Endodermal cell (in vitro differentiated cells): Measurements from ENCODE around the gene HS6ST1. TPM values are rescaled to one million over a fixed set of nuclear protein-coding genes. Genes with fewer than 3 reads are reported as not detected.

Experiments
- DNase-seq: peaks from one replicate; pipeline ENCODE4 v3.0.0-alpha.2; 2017
- H3K27ac ChIP-seq: 2 replicates; pipeline ENCODE4 v1.5.1; 2013; ENCODE audit warnings: mild to moderate bottlenecking, low read depth, low read length, moderate library complexity
- H3K27me3 ChIP-seq: 2 replicates; pipeline ENCODE4 v1.6.1; 2013; ENCODE audit warnings: mild to moderate bottlenecking, low read length, moderate library complexity; ENCODE audit not compliant: insufficient read depth, control insufficient read depth, poor library complexity, severe bottlenecking
- H3K36me3 ChIP-seq: 2 replicates; pipeline ENCODE4 v1.7.0; 2013; ENCODE audit warnings: mild to moderate bottlenecking, low read length, moderate library complexity; ENCODE audit not compliant: control insufficient read depth, insufficient read depth
- H3K4me1 ChIP-seq: one replicate; pipeline ENCODE4 v1.7.0; 2013; ENCODE audit warnings: low read length; ENCODE audit not compliant: control insufficient read depth, insufficient read depth
- H3K4me3 ChIP-seq: 2 replicates; pipeline ENCODE4 v1.5.1; 2013; ENCODE audit warnings: mild to moderate bottlenecking, low read length, moderate library complexity
- H3K9ac ChIP-seq: 2 replicates; pipeline ENCODE4 v1.6.1; 2013; ENCODE audit warnings: mild to moderate bottlenecking, low read length, moderate library complexity; ENCODE audit not compliant: poor library complexity, severe bottlenecking; ENCODE audit errors: extremely low read depth
- H3K9me3 ChIP-seq: 2 replicates; pipeline ENCODE4 v1.6.1; 2013; ENCODE audit warnings: mild to moderate bottlenecking, low read length, moderate library complexity; ENCODE audit not compliant: control insufficient read depth
- H3K27ac Mint-ChIP-seq: 2 replicates; pipeline ENCODE4 v1.8.0; 2020; ENCODE audit warnings: mixed read lengths
- H3K27me3 Mint-ChIP-seq: 2 replicates; pipeline ENCODE4 v1.8.0; 2021; ENCODE audit warnings: mild to moderate bottlenecking, mixed read lengths; ENCODE audit not compliant: insufficient read depth
- H3K36me3 Mint-ChIP-seq: 2 replicates; pipeline ENCODE4 v1.8.0; 2020; ENCODE audit warnings: low read depth, mixed read lengths
- H3K4me1 Mint-ChIP-seq: 2 replicates; pipeline ENCODE4 v1.8.0; 2020; ENCODE audit warnings: mixed read lengths
- H3K4me3 Mint-ChIP-seq: 2 replicates; pipeline ENCODE4 v1.8.0; 2020; ENCODE audit warnings: mild to moderate bottlenecking, moderate library complexity, mixed read lengths
- H3K9me3 Mint-ChIP-seq: 2 replicates; pipeline ENCODE4 v1.8.0; 2020; ENCODE audit warnings: mild to moderate bottlenecking, mixed read lengths
- WGBS, 2 experiments: methylation state at CpG; one replicate each; pipeline versions ENCODE4 v1.1.5 to v1.1.7; 2013; ENCODE audit warnings: missing lambda C conversion rate in 2 of 2, mixed read lengths in 1 of 2; ENCODE audit not compliant: insufficient coverage in 1 of 2, insufficient read length in 1 of 2; 5-methylcytosine and 5-hydroxymethylcytosine counted together
- total RNA-seq, 2 donors: library from RNA; stranded (reverse); fragmentation: NEBNext Ultra II Directional in 1 of 2; extraction: Animal tissue kit (Norgen Biotek cat#: 25700) in 1 of 2; gene quantifications; 2 replicates in 1 of 2; 3 replicates in 1 of 2; pipeline ENCODE4 v1.2.1, GENCODE V29; 2021
- TF ChIP-seq, protein P1 (sequence below): fragments of 200-600 bp; sonication (generic); conservative IDR thresholded peaks from 2 replicates; pipeline ENCODE4 v1.5.0; 2021; ENCODE audit warnings: antibody characterized with exemption, mild to moderate bottlenecking

The HS6ST1 gene
- total RNA-seq, 2 donors from 2014 or later: 93.0 to 106 TPM

DNA sequence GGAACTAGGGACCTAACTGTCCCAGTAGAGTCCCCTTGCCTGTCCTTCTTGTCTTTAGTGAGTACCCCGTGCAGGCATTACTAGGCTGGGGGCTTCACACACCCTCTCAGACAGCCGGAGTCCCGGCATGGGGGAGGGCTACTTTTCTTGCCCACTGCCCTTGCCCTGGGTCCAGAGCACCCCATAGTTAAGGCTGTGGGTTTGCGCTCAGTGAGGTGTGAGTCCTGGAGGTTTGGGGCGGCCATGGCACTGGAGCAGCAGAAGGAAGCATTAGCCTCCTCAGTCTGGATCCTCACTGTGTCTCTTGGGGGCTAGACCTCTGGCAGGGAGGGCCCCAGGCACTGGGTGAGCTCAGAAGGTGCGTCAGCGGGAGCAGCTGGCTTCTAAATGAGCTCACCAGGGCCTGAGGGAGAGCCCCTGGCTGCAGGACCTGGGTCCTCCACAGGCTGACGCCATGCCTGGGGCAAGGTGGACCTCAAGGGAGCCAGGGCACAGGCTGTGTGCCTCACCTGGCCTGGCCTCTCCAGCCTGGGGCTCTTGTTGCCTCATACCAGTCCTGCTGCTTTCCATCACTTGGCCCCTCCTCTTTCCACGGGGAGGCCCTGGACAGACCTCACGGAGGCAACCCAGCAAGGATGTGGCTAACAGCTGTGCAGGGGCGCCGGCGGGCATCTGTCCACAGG lies 27.4 kb downstream of the HS6ST1 start:
- Mint-ChIP-seq H3K27me3 (no peaks in the 10 kb centered on the region), H3K27ac (no peak overlapping the region), H3K9me3 (no peaks in the 10 kb centered on the region), H3K36me3 (peaks cover 24% of the 10 kb centered on the region), H3K4me3 (no peak overlapping the region), H3K4me1 (peaks cover 39% of the 10 kb centered on the region)
- no peaks in the 10 kb centered on the region for H3K9me3 ChIP-seq
- H3K9ac ChIP-seq: no peak overlapping the region
- peaks cover 62% of the 10 kb centered on the region for H3K36me3 ChIP-seq
- H3K4me1 ChIP-seq: peaks cover 5% of the 10 kb centered on the region
- TF ChIP-seq, protein P1, sequence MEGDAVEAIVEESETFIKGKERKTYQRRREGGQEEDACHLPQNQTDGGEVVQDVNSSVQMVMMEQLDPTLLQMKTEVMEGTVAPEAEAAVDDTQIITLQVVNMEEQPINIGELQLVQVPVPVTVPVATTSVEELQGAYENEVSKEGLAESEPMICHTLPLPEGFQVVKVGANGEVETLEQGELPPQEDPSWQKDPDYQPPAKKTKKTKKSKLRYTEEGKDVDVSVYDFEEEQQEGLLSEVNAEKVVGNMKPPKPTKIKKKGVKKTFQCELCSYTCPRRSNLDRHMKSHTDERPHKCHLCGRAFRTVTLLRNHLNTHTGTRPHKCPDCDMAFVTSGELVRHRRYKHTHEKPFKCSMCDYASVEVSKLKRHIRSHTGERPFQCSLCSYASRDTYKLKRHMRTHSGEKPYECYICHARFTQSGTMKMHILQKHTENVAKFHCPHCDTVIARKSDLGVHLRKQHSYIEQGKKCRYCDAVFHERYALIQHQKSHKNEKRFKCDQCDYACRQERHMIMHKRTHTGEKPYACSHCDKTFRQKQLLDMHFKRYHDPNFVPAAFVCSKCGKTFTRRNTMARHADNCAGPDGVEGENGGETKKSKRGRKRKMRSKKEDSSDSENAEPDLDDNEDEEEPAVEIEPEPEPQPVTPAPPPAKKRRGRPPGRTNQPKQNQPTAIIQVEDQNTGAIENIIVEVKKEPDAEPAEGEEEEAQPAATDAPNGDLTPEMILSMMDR: no peak
- no peak overlapping the region for H3K4me3 ChIP-seq
- no peak for DNase-seq
- 93 to 94% methylated on average over 8 to 13 of the region's 13 CpGs for WGBS, 2 experiments
- H3K27me3 ChIP-seq: no peaks in the 10 kb centered on the region
- no peak overlapping the region for H3K27ac ChIP-seq

- peaks cover 31% of the 10 kb centered on the region for H3K4me1 Mint-ChIP-seq
Observed at GRCh38 chr2:128290356-128290755, 28.3 kb downstream of the HS6ST1 start.

DNA sequence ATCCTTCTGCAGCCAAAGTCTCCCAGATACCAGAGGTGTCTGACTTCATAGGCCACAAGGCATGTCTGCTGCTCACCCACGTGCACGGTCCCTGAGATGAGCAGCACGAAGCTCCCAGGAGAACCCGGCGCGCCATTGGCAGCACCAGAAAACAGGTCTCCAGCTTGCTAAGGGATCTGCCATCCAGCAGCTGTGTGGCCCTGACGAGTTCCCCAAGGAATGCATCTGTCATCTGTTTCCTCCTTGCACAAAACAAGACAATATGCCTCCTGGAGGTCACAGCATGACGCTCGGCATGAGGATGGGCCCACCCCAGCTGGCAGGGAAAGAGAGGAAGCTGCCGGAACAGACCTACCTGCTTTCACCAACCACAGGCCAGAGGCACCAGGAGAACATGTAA lies 29.2 kb downstream of the HS6ST1 start:
- Histone ChIP-seq H3K36me3 (peaks cover 54% of the 10 kb centered on the region), H3K27ac (no peak overlapping the region), H3K4me3 (no peak overlapping the region), H3K9ac (no peak overlapping the region), H3K9me3 (no peaks in the 10 kb centered on the region), H3K27me3 (no peaks in the 10 kb centered on the region), H3K4me1 (peaks cover 5% of the 10 kb centered on the region)
- H3K36me3 Mint-ChIP-seq: peaks cover 18% of the 10 kb centered on the region
- no peaks in the 10 kb centered on the region for H3K9me3 Mint-ChIP-seq
- H3K4me3 Mint-ChIP-seq: no peak overlapping the region
- H3K27me3 Mint-ChIP-seq: no peaks in the 10 kb centered on the region
- WGBS, 2 experiments: 66 to 77% methylated on average over 7 to 10 of the region's 10 CpGs
- DNase-seq: peak; percentile 69
- peaks cover 24% of the 10 kb centered on the region for H3K4me1 Mint-ChIP-seq
- H3K27ac Mint-ChIP-seq: no peak overlapping the region
- TF ChIP-seq, protein P1: no peak

More at GRCh38 chr2:128290356-128290755, 28.3 kb downstream of the HS6ST1 start:
- 94 to 100% methylated on average over 1 to 3 of the region's 3 CpGs for WGBS, 2 experiments
- H3K36me3 Mint-ChIP-seq: peaks cover 20% of the 10 kb centered on the region
- no peak overlapping the region for H3K4me3 ChIP-seq
- no peak for DNase-seq
- no peaks in the 10 kb centered on the region for H3K9me3 ChIP-seq
- no peak overlapping the region for H3K4me3 Mint-ChIP-seq
- TF ChIP-seq, protein P1: no peak
- H3K36me3 ChIP-seq: peaks cover 60% of the 10 kb centered on the region
- no peaks in the 10 kb centered on the region for H3K27me3 Mint-ChIP-seq
- peaks cover 5% of the 10 kb centered on the region for H3K4me1 ChIP-seq
- H3K9me3 Mint-ChIP-seq: no peaks in the 10 kb centered on the region
- H3K9ac ChIP-seq: no peak overlapping the region
- H3K27ac Mint-ChIP-seq: no peak overlapping the region
- no peaks in the 10 kb centered on the region for H3K27me3 ChIP-seq
- no peak overlapping the region for H3K27ac ChIP-seq
